SW480 (cell line): ENCODE data around the gene PLSCR1.
A peak's percentile ranks its signal among the peaks of the same experiment; 100 is the strongest.

Source experiments
- DNase-seq: peaks from one replicate; pipeline ENCODE4 v3.0.0-alpha.2; 2016; ENCODE audit warnings: low spot score

Gene PLSCR1, protein sequence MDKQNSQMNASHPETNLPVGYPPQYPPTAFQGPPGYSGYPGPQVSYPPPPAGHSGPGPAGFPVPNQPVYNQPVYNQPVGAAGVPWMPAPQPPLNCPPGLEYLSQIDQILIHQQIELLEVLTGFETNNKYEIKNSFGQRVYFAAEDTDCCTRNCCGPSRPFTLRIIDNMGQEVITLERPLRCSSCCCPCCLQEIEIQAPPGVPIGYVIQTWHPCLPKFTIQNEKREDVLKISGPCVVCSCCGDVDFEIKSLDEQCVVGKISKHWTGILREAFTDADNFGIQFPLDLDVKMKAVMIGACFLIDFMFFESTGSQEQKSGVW

DNA sequence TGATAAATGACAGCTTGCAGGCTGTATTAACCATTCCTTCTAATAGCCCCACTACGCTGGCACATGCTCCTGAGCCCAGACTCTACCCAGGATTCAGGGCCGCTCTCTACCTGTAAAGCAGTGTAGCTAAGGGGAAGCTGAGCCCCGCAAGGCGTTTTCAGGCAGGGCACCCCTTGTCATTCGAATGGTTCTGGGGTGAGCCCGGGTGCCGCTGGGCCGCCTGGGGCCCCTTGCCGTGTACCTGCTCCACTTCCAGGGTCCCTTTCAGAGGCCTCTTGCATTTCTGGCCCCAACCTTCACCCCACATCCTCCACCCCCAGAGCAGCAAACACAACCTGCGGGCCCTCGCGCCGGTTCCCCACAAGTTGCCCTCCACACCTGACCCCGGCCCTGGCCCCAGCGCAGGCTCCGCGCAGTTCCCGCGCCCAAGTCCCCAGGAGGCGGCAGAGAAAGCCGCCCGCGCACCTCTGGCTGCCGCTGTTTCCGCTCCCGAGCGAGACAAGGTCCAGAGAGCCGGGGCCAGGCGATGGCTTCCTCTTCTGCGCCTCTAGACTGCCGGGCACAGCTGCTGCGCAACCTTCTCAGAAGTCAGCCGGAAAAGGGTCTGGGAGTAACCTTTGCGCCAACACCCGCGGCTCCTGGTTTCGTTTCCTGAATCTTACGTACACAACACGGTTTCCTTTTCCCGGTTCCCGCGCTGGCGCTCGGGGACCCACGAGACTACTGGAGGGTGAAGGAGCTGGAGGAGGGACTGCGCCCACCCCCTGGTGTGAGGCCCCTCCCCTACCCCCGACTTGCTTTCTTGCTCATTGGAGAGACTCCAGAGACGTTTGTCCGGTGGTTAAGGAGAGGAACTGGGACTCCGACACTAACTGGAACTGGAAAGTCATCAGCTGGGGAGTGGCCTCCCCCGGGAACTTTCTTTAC lies at the start of gene PLSCR1:
Gene PLSCR1 (minus strand): TSS at position 606 of the 927 bp plus-strand sequence. CDS start 8,055 bp downstream, outside the sequence.
- peak; percentile 86 for DNase-seq

DNA sequence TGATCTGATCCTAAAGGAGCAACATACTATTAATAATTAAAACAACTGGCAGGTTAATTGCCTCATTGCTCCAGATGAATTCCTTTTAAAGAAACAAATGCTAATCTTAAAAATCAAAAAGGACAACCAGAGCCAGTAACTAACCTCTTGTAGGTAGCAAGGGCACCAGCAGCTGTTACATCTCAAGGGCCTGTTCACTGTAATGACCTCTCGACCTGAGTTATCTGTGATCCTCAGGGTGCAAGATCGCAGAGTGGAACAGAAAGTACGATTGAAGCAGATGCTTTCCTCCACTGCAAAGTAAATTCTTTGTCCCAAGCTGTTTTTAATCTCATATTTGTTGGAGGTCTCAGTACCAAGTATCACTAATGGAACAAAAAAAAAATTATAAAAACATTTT lies 49.4 kb upstream of the PLSCR1 start:
- no peak for DNase-seq

DNA sequence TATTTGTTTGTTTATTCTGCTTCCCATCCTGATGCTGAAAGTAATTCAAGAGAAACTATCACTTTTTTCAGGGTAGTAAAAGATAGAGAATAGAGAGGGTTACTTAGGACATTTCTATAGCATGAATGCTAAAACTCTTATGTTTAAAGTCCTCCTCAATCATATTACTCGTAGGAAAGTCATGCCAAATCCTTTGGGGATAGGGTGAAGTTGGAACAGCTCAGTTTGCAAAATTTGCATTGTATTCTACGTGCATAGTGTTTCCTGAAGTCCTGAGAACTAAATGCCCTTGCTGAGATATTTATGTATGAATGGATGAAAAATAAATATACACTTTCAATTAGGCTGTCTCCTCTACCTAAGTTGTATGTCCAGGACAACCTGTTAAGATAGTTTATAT lies 46.1 kb upstream of the PLSCR1 start:
- DNase-seq = no peak

DNA sequence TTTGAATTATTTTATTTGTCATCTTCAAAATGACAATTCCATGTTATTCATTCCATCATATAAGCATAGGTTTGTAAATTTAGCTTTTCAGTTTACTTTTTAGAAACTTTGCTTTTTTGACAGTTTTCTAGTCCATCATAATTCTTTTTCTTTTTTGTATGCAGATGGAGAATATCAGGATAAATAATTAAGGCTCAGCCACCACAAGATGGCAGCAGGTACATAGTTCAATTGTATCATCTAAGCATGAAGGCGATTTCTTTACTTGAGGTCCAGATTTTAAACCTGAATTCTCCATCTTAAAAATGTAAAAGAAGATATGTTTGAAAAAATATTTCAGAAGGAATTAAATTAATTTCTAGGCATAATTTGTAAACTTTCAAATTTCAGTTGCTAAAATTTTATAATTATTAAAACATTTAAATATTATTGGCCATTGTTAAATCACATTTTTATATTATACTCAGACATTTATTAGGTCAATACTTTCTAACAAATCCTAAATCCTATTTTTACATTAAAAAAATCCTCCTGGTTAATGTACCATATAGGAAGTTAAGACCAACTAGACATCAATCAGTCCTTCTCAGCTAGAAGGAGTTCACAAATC lies 45.6 kb upstream of the PLSCR1 start:
- DNase-seq = peak; percentile 45

DNA sequence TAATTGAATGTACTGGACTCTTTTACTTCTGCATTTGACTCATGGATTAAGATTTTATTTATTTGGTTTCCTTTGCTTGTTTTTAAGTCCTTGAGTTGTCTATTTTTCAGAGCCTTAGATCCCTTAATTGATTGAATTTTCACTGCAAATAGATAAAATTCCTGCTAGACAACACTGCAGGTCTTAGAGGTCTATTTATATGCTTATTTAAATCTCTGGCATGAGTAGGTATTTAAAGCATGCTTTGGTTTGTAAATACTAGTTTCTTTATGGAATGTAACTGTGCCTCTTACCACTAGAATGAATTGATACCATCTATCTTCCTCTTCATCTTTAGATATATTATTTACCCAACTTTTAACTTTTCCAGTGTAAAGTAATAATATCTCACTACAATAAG lies 40.7 kb upstream of the PLSCR1 start:
- no peak for DNase-seq

DNA sequence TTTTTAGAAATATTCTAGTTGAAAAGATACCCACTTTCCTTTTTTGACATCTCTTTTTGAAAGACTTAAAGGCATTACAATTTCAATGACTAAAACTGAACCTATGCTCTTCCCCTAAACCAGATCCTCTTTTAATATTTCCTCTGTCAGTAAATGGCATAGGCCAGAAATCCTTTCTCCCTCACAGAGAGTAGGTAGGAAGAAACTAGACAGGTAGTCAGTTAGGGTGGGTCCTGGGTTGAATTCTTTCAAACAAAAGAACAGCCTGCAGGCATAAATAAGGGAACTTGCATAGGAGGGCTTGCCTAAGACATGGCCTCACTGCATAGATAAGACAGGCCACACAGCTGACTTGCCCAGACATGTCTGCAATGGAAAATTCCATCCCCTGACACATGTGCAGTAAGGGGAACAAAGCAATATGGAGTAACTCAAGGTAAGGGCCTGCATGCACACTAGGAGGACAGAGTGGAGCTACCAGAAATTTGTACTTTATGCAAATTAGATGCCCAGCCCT lies 37.6 kb upstream of the PLSCR1 start:
- DNase-seq = no peak

DNA sequence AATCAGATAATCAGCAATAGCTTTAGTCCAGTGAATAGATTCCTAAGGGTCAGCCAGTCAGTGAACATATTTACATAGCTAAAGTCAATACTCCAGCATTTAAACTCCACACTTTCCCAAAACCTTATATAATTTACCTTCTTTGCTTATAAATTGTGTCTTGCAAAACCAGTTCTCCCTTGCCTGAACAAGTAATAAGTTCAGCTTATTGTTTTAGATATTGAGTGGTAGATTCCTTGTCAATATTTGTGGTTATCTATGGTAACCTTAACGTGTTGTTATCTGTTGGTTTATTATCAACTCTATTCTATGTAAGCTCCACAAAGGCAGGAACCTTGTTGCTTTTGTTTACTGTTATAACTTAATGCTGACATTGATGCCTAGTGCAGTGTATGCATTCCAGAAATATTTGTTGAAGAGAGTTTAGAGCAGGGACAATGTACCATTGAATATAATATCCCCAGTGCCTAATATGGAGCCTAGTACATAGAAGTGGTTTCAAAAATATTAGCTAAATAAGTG lies 36.7 kb upstream of the PLSCR1 start:
- DNase-seq = no peak

DNA sequence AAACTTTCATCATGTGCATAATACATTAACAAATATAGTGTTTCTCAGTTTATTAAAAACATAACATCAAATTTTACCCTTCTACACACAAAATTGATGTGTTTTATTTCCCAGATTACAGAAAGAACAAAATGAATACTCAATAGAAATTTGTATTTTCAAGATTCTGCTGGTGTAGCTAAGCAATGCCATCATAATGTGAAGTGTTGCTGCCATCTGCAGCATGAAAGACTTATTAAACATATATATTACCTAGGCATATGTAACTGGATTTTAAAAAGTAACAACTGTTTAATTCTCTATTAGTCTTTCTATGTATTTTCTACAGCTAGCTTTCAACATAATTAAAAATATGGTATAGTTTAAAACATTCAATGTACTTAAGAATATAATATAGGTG lies 33.3 kb upstream of the PLSCR1 start:
- peak; percentile 45 for DNase-seq

DNA sequence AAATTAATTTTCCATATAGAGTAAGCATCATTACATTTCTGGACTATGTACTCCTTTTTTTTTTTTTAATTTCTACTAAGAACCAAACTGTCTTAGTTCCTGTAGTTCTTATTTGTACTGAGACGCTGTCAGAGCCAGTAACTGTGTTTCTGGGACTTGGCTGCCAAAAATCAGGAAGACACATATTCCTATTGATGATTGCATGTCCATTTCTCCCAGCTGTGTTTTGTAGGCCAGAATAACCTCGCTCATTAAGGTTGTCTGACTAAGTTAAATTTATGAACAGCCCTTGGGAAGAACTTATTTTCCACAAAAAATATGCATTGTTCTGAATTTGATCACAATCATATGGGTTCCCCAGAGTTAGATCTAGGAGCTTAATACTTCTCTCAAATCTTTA lies 31.2 kb upstream of the PLSCR1 start:
- no peak for DNase-seq

DNA sequence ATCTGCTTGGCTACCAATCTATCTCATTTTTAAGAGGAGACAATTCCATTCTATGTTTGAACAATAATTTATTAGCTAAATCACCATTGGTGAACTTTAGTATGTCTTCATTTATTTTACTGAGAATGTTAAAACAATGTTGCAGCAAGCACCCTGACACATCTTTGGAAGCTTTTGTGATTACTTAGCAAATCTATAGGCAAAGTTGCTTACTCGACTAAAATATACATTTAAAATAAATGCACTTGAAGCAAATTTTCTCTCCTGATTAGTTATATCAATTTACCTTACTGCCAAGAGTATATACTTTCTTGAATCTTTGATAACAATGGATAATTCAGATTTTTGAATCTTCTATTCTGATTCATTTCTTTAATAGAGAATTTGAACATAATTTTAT lies 29.8 kb upstream of the PLSCR1 start:
- no peak for DNase-seq

DNA sequence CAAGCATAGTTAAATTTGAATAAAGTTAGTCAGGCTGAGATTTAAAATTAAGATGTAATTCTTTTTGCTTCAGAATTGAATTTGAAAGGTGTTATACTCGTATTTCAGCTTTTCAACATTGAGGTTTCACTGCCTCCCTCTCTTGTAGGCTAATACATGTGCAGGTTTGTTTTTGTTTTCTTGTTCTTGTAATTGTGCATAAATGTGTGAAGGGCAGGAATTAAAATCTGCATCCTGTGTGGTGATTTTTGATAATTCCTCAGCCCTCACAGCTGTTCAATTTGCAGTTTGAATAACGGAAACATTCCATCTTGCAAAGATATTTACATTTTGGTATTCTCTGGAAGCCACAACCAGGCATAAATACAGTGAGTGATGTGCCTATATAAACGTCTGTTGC lies 24.9 kb upstream of the PLSCR1 start:
- DNase-seq = no peak

DNA sequence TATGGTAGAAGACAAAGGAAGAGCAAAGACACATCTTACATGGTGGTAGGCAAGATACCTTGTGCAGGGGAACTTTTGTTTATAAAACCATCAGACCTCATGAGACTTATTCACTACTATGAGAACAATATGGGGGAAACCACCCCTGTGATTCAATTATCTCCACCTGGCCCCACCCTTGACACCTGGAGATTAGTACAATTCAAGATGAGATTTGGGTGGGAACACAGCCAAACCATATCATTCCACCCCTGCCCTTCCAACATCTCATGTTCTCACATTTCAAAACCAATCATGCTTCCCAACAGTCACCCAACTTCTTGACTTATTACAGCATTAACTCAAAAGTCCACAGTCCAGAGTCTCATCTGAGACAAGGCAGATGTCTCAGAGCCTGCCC lies 21.7 kb upstream of the PLSCR1 start:
- DNase-seq = no peak

DNA sequence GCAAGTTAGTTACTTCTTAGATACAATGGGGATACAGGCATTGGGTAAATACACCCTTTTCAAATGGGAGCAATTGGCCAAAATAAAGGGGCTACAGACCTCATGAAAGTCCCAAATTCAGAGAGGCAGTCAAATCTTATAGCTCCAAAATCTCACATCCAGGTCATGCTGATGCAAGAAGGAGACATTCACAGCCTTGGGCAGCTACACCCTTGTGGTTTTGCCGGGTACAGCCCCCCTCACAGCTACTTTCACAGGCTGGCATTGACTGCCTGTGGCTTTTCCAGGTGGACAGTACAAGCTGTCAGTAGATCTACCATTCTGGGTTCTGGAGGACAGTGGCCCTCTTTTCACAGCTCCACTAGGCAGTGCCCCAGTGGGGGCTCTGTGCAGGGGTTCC lies 17.5 kb upstream of the PLSCR1 start:
- DNase-seq = peak; percentile 63

DNA sequence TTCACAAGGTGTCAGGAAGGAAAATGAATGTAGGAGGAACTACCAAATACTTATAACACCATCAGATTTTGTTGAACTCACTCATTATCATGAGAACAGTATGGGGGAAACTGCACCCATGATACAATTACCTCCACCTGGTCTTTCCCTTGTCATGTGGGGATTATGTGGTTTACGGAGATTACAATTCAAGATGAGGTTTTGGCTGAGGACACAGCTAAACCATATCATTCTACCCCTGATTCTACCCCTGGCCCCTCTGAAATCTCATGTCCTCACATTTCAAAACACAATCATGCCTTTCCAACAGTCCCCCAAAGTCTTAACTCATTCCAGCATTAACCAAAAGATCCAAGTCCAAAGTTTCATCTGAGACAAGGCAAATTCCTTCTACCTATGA lies 17.1 kb upstream of the PLSCR1 start:
- DNase-seq = no peak

DNA sequence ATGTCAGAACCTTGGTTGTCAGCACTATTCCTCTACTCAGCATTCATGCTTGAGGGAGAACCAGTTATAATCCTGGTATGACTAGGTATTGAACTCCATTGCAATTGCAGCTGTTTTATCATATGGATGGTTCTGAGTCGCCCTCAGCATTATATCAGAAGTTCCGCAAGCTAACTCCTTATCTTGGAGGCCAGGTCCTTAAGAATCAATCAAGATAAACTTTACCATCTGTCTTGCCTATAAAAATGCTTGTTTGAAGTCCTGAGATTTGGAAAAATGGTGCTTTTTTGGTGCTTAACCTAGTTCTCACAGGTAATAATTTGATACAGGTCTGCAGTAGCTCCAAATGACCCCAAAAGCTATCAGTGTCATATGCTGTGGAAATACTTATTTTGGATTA lies 16.3 kb upstream of the PLSCR1 start:
- DNase-seq = no peak

DNA sequence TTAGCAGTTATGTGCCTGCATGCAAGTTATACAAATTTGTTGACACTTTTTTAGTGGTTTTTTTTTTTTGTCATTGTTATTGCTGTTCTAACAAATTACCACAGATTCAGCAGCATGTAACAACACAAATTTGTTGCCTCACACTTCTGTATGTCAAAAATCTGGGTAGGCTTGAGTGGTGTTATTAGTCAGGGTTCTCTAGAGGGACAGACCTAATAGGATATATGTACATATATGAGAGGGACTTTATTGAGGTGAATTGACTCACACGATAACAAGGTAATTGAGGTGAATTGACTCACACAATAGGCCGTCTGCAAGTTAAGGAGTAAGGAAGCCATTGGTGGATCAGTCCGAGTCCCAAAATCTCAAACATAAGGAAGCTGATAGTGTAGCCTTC lies 15.0 kb upstream of the PLSCR1 start:
- no peak for DNase-seq

DNA sequence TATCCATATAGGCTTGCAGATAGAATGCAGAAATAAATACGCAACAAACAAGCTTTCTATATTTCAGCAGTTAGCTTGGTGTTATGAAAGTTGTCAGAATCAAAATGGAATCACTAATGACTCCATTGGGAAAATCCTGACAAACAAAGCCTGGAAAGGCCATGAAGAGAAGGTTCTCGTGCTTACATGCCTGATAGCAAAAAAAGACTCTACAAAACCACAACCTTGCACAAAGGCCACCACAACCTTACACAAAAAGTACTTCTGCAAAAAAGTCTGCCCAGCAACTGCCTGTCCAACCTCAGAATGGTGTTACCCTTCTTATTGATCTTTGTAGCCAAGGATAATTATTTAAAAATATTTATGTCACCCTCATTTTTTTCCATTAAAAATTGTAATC lies 14.4 kb upstream of the PLSCR1 start:
- no peak for DNase-seq

DNA sequence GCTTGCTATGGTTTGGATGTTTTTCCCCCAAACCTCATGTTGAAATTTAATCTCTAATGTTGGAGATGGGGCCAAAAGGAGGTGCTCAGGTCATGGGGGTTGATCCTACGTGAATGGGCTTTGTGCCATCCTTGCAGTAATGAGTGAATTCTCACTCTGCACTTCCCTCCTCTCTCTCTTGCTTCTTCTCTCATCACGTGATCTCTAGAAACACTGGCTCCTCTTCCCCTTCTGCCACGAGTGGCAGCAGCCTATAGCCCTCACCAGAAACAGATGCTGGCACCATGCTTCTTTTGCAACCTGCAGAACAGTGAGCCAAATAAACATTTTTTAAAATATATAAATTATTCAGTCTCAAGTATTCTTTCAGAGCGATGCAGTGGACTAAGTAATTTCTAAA lies 13.3 kb upstream of the PLSCR1 start:
- no peak for DNase-seq

DNA sequence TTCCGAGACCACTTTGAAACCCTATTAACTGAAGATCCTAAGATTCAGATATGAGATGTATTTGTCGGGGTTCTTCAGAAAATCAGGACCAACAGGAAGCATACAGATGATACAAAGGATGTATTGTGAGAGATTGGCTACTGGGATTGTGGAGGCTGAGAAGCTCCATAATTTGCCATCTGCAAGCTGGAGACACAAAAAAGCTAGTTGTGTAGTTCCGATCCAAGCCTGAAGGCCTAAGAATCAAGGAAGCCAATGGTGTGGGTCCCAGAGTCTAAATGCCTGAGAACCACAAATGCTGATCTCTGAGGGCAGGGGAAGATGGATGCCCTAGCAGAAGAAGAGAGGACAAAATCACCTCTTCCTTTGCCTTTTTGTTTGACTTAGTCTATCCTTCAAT lies 10.9 kb upstream of the PLSCR1 start:
- no peak for DNase-seq

DNA sequence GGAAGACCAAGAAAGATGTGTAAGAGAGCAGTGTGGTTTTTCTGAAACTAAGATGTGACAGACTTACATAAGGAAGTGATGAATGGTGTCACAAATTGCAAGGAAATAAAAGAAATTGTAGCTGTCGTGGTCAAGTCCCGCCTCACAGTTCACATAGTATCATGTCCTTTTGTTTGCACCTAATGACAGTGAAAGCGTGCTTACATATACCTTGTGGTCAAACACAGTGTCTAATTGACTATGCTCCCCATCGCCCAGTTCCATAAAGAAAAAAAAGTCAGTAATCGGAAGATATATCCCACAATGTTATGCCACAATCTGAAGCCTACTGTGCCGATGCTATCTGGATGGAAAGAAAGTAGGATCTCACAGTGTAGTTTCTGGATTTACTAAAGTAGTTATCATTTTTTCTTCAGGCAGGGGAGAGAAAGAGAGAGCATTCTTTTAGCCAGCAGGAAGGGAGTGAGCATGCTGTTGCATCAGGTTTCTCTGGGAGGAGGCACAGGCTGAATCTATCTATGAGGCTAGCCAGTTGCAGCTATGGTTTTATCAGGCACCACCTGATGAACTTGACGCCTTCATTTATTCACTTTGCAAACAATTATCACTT lies 9.8 kb upstream of the PLSCR1 start:
- DNase-seq = no peak

DNA sequence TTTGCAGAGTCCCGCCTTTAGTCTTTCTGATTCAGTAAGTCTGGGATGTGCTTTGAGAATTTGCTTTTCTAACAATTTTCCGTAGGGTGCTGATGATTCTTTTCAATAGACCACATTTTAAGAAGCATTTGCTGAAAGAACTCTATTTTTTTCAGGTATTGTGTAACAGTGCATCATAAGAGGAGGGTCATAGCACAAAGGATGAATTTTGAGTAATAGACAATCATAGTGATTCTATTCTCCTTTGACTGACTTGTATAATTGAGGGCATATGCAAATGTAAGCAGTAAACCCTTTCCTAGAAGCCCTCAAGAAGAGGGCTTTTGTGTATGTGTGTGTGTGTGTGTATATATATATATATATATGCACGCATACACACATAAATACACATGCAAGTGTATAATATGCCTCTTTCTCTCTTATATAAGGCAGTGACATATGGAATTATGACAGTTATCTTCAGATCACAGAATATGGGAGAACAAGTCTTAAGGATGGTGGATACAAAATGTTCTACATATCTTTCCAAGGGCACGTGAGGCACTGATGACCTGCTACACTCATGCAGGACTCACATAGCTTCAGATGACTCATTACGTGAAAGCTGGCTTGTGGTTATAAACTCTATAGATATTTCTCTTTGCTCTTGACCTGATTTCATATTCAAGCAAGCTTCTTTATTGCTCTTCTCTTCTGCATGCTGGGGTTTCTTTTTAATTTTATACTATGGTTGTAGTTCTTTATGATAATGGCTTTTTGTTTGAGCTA lies 6.5 kb upstream of the PLSCR1 start:
- peak; percentile 75 for DNase-seq
